22Rv1 (cell line): ENCODE results near the gene RBP5.

ENCODE experiments used
- H3K27ac ChIP-seq: fragments of 450-650 bp; 2 replicates; pipeline ENCODE4 v1.5.1; 2017
- ZFX ChIP-seq: fragments of 450-650 bp; IDR thresholded peaks from 2 replicates; pipeline ENCODE4 v1.6.1; 2017; ENCODE audit warnings: antibody characterized with exemption, borderline replicate concordance
- TF ChIP-seq, protein P1 (sequence below): fragments of 450-650 bp; IDR thresholded peaks from 2 replicates; pipeline ENCODE4 v1.5.1; 2017; ENCODE audit warnings: mild to moderate bottlenecking

RBP5 gene

GRCh38 chr12:7081037-7081436, 47.7 kb downstream of the RBP5 start:
- no peak for TF ChIP-seq ZFX
- TF ChIP-seq, protein P1, sequence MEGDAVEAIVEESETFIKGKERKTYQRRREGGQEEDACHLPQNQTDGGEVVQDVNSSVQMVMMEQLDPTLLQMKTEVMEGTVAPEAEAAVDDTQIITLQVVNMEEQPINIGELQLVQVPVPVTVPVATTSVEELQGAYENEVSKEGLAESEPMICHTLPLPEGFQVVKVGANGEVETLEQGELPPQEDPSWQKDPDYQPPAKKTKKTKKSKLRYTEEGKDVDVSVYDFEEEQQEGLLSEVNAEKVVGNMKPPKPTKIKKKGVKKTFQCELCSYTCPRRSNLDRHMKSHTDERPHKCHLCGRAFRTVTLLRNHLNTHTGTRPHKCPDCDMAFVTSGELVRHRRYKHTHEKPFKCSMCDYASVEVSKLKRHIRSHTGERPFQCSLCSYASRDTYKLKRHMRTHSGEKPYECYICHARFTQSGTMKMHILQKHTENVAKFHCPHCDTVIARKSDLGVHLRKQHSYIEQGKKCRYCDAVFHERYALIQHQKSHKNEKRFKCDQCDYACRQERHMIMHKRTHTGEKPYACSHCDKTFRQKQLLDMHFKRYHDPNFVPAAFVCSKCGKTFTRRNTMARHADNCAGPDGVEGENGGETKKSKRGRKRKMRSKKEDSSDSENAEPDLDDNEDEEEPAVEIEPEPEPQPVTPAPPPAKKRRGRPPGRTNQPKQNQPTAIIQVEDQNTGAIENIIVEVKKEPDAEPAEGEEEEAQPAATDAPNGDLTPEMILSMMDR, result no peak
- no peak overlapping the region for H3K27ac ChIP-seq

DNA sequence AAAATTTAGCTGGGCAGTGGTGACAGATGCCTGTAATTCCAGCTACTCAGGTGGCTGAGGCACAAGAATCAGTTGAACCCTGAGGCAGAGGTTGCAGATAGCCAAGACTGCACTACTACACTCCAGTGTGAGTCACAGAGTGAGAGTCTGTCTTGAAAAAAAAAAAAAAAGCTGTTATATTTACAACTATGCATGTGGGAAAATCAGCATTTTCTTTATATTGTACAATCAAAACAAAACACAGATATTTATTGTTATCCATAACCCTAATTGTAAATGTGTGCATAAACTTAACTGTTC, 48.9 kb downstream of the RBP5 start:
- no peak overlapping the region for H3K27ac ChIP-seq
- TF ChIP-seq, protein P1, result no peak
- no peak for TF ChIP-seq ZFX

DNA sequence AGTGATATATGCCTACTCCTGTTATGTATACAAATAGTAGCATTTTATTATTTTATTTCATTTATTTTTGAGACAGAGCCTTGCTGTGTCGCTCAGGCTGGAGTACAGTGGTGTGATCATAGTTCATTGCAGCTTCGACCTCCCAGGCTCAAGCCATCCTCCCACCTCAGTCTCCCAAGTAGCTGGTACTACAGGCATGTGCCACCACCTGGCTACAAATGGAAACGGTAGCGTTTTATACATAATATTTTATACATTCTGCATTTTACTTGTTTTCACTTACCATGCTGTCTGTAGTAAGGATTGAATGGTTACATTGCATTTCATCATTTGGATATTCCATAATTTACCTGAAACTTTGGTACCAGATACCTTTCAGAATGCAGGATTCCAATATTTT, 50.5 kb downstream of the RBP5 start:
- TF ChIP-seq ZFX, result no peak
- TF ChIP-seq, protein P1, result no peak; the same call in 1 of the 2 replicates
- no peak overlapping the region for H3K27ac ChIP-seq

GRCh38 chr12:7076493-7076892, 52.2 kb downstream of the RBP5 start:
- H3K27ac ChIP-seq, result no peak overlapping the region
- no peak for TF ChIP-seq ZFX
- TF ChIP-seq, protein P1, result no peak

DNA sequence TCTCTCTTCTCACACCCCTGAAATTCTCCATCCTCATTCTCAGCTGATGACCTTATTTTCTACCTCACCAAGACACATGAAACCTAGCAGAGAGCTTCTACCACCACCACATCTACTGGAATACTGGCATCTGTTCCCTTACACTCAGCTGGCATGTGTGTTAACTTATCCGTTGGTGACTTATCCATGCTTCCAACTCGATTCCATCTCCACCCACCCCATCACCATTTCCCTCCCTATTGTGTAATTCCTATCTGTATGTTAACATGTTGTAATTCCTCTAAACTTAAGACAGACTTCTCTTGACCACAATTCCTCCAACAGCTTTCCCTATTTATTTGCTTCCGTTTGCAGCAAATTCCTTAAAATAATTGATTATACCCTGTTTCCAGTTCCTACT, 52.8 kb downstream of the RBP5 start:
- H3K27ac ChIP-seq, result no peak overlapping the region
- TF ChIP-seq, protein P1, result no peak
- no peak for TF ChIP-seq ZFX

- TF ChIP-seq, protein P1, result no peak
- H3K27ac ChIP-seq, result no peak overlapping the region
These were observed 53.2 kb downstream of the RBP5 start for GRCh38 chr12:7075518-7075917.

DNA sequence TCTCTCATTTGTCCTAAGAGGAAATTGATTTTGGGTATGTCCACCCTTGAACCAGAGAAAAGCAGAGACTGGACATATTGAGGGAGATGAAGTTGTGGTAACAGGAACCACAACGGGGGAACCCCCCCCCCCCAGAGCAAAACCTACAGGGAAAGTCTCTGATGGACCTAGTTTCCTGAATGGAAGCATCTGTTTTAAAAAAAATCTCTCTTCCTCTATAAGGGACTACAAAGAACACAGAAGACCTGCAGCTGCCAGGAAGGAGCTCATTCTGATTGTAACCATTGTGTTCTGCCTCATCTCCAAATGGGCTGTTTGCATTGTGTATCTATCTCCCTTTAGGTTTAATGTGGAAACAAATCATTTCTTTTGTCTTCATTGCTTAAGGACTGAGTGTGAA, 54.7 kb downstream of the RBP5 start:
- no peak overlapping the region for H3K27ac ChIP-seq
- TF ChIP-seq, protein P1, result no peak
- TF ChIP-seq ZFX, result no peak
